ENCODE data around the gene SNX22. TPM values are rescaled to one million over a fixed set of nuclear protein-coding genes. Genes with fewer than 3 reads are reported as not detected.

The SNX22 gene
- total and polyA plus RNA-seq, 9 of the 15 experiments (the other 6 are each of a cell fraction or from before 2014, with no cell fraction given) = 0.91 to 3.0 (median 2.0) TPM

- H3K27ac ChIP-seq (ENCODE audit: extremely low read depth, low read depth, low read length) = no peak overlapping the region; the same call in 2 of the 3 replicates
- no peaks in the 10 kb centered on the region for H3K9me1 ChIP-seq (ENCODE audit: control insufficient read depth, insufficient read depth, low read length)
- H3K9ac ChIP-seq (ENCODE audit: insufficient read depth in 1 of 2, low read depth in 2 of 2, low read length in 2 of 2) = peak overlapping the region in 1 of 2 experiments; percentile 50; a peak in 1 of 4 replicates
- POLR2A ChIA-PET = interaction anchor here (0.6 kb wide), 1 partner anchor 14 kb away, joined by 3 read pairs; no protein-coding TSS in a partner anchor
- CTCF ChIA-PET (ENCODE audit: low intra/inter-chr PET ratio) = interaction anchor here (0.6 kb wide), 1 partner anchor 178 kb away, joined by 4 read pairs; no protein-coding TSS in a partner anchor
- no TSS peak for BruUV-seq (replicated peaks)
- in situ Hi-C loops (cut with MboI) (no loop called here), intact Hi-C loops (cut with micrococcal nuclease) (no loop called here)
- no peaks in the 10 kb centered on the region for H3K9me3 ChIP-seq (replicated peaks; ENCODE audit: control insufficient read depth, insufficient read depth, low read depth, low read length)
- H3K4me1 ChIP-seq (replicated peaks in 1 of 2; ENCODE audit: control insufficient read depth in 2 of 2, insufficient read depth in 2 of 2, low read length in 2 of 2) = peaks cover 0 to 4% of the 10 kb centered on the region in 2 experiments; a peak in 1 of 5 replicates
- H3K4me2 ChIP-seq (ENCODE audit: insufficient read depth, low read length) = no peak overlapping the region
- H4K20me1 ChIP-seq (replicated peaks; ENCODE audit: control insufficient read depth, insufficient read depth, low read length) = no peaks in the 10 kb centered on the region
- no peak for FAIRE-seq
- no peak overlapping the region for H2AFZ ChIP-seq (ENCODE audit: low read depth, low read length)
- no peak overlapping the region for H3K4me3 ChIP-seq
- H3K79me2 ChIP-seq (ENCODE audit: control insufficient read depth, insufficient read depth, low read length) = no peaks in the 10 kb centered on the region
- peaks cover 16% of the 10 kb centered on the region; the same call in 2 of the 3 replicates for H3K36me3 ChIP-seq (ENCODE audit: control insufficient read depth, insufficient read depth, low read length)
- ATAC-seq = no peak
- DNase-seq (ENCODE audit: extremely low read depth in 1 of 4, low spot score in 3 of 4) = no peak
- WGBS (ENCODE audit: insufficient coverage, low coverage, missing lambda C conversion rate) = 58% methylated on average over 8 of the region's 9 CpGs
- no peaks in the 10 kb centered on the region for H3K27me3 ChIP-seq (ENCODE audit: control insufficient read depth in 2 of 2, insufficient read depth in 2 of 2, low read length in 2 of 2)
- no peak for TF ChIP-seq KDM2B (CRISPR knock-in tag; IDR thresholded peaks at IDR 0.05)
- peak; percentile 49 for TF ChIP-seq NFE2 (IDR thresholded peaks at IDR 0.05; ENCODE audit: low read depth)
- no peak for TF ChIP-seq NFATC3 (IDR thresholded peaks at IDR 0.05)
- no peak for TF ChIP-seq ZNF589 (CRISPR knock-in tag; IDR thresholded peaks at IDR 0.05; ENCODE audit: low read depth)
- no peak for TF ChIP-seq PTTG1 (tag; IDR thresholded peaks at IDR 0.05; ENCODE audit: low read depth)
- peak; percentile 74 for TF ChIP-seq MAFG (tag; conservative IDR thresholded peaks at IDR 0.05)
- no peak for TF ChIP-seq ZNF77 (CRISPR knock-in tag; IDR thresholded peaks at IDR 0.05)
- TF ChIP-seq ZNF316 (IDR thresholded peaks at IDR 0.05) = peak; percentile 55; the same call in 1 of the 2 replicates
- TF ChIP-seq SIX5 (IDR thresholded peaks at IDR 0.05; ENCODE audit: borderline replicate concordance in 1 of 2, insufficient read depth in 1 of 2, low read depth in 1 of 2, low read length in 2 of 2) = no peak
- TF ChIP-seq HDAC2 (IDR thresholded peaks at IDR 0.05) = no peak
- no peak for TF ChIP-seq ZBTB11 (CRISPR knock-in tag; IDR thresholded peaks at IDR 0.05)
- TF ChIP-seq GABPB1 (CRISPR knock-in tag; IDR thresholded peaks at IDR 0.05) = no peak
- no peak for TF ChIP-seq ZNF780A (CRISPR knock-in tag; IDR thresholded peaks at IDR 0.05)
- no peak for TF ChIP-seq MAX (CRISPR knock-in tag; IDR thresholded peaks at IDR 0.05)
- TF ChIP-seq RAD51 (IDR thresholded peaks at IDR 0.05; ENCODE audit: borderline replicate concordance, low read depth) = no peak
- TF ChIP-seq ZNF197 (CRISPR knock-in tag; IDR thresholded peaks at IDR 0.05; ENCODE audit: low read depth) = no peak
- TF ChIP-seq ZBTB8A (IDR thresholded peaks at IDR 0.05; ENCODE audit: partially characterized antibody) = no peak
- no peak for TF ChIP-seq HIVEP1 (CRISPR knock-in tag; IDR thresholded peaks at IDR 0.05)
- no peak for TF ChIP-seq RBM14 (IDR thresholded peaks at IDR 0.05; ENCODE audit: borderline replicate concordance, insufficient read depth, low read depth, low read length)
- 0 out of 2 replicates have a peak, but pooled peaks have one; percentile 11 for TF ChIP-seq C11orf30 (IDR thresholded peaks at IDR 0.05; ENCODE audit: low read depth)
Observed at GRCh38 chr15:64185146-64185911, 33.8 kb downstream of the SNX22 start.

Data from K562 (cell line).